GM18499 (cell line): ENCODE results near the gene GRM7.

Experiments used
- ATAC-seq: cut with Tn5 transposase; IDR thresholded peaks from one replicate; pipeline ENCODE4 v1.9.1; 2021; ENCODE audit warnings: moderate number of reproducible peaks; ENCODE audit not compliant: insufficient read depth, unreplicated experiment

Gene GRM7

DNA sequence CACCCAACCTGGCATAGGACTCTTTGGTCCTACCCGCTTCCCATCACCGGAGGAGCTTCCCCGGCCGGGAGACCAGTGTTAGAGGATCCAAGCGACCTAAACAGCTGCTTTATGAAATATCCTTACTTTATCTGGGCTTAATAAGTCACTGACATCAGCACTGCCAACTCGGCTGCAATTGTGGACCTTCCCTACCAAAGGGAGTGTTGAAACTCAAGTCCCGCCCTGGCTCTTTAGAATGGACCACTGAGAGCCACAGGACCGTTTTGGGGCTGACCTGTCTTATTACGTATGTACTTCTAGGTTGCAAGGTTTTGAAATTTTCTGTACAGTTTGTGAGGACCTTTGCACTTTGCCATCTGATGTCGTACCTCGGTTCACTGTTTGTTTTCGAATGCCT lies 879.5 kb downstream of the GRM7 start:
- ATAC-seq, result no peak

- ATAC-seq, result no peak
Observed at GRCh38 chr3:7744850-7745249, 883.9 kb downstream of the GRM7 start.

DNA sequence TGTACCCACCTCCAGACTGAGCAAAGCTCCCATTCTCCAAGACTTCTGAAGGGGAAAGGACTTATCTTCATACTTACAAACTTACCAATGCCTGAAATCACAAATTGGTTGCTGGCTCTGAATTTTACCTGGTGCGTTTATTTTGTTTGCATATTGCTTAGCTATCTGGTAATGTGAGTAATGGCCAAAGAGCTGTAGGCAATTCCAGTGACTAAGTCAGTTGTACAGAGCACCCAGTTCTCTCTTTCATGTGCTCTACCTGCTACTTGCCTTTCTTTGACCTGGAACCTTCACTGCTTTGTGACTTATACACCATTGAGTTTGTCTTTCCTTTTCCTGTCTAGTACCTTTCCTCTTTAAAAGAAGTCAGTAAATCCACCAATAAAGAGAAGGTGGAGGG lies 884.8 kb downstream of the GRM7 start:
- no peak for ATAC-seq

GRCh38 chr3:7749931-7750695 lies 889.2 kb downstream of the GRM7 start:
- no peak for ATAC-seq

DNA sequence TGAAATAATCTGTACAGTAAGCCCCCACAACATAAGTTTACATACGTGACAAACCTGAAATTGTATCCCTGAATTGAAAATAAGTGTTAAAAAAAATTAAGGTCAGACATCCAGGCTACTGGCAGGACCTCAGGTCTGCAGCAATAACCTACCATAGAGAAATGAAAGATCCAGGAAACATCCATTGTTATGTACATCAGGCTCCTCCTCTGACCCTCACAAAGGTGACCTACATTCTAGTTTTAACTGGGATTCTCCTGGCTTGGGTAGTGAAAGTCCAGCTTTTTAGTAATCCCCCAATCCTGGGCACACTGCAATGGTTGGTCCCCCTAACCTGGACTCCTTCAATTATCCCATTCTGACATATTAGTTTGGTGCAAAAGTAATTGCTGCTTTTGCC lies 891.1 kb downstream of the GRM7 start:
- ATAC-seq, result no peak

DNA sequence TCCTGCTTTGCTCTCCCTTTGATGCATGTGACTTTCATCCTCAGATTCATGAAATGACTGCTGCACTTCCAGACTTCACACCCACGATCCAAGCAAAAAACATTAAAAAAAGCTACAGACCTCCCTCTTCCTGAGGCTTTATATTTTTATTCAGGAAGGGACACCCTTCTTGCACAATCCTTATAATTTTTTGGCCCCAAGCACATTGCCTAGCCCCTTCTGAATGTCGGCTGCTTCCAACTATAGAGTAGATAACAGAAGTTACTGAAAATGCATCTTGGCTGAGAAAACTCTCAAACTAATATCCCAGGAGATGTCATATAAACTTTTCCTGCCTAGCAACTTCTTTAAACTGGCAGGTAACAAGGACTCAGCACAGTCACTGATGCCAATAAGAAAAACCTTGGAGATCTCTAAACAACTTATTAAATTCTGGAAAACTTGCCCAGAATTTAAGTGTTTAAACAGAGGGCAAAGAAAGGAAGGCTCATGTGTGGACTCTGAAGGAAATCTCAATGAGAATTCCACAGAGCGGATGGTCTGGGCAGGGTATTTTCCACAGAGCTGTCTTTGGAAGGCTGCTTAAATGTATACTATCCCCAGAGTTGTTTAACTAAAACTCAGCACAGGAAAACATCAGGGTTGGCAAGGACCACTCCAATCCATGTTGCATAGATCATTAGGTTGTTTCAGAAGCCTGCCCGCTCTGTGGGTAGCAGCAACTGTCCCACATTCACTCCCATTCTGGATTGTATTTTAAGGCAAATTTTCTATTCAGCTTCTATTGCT lies 893.9 kb downstream of the GRM7 start:
- ATAC-seq, result no peak

GRCh38 chr3:7759630-7760029 lies 898.7 kb downstream of the GRM7 start:
- ATAC-seq, result no peak

DNA sequence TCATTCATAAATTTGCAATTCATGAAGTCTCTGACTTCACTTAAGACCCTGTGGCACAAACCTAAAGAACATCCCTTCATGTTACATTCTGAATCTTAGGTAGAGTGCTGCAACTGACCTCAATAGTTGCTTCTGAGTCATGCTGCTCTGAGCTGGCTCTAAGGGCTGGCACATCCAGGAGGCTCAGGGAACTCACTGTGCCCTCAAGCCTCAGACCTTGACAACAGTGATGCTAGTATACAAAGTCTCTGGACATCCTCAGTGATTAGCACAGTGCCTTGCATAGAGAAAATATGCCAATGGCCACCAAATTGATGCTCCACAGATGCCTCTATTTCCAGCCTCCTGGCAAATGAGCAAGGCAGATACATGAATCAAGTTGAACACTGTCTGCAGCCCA lies 899.8 kb downstream of the GRM7 start:
- no peak for ATAC-seq

DNA sequence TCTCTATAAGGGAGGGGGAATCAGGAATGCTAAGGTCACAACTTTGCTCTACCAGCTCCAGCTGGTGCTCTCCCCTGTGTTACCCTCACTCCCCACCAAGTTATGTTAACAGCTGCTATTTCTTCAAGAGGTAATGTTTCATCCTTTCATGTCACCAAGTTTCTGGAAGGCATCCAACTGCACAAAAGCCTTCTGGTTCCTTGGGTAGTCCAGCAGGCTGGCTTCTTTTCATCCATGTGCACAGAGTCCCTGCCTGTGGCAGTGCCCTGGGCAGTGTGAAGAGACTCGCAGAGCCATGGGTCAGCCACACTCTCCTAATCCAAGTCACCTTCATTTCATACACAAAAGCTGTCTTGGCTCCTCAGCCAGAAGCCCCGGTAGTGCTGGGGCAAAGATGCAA lies 903.2 kb downstream of the GRM7 start:
- no peak for ATAC-seq

DNA sequence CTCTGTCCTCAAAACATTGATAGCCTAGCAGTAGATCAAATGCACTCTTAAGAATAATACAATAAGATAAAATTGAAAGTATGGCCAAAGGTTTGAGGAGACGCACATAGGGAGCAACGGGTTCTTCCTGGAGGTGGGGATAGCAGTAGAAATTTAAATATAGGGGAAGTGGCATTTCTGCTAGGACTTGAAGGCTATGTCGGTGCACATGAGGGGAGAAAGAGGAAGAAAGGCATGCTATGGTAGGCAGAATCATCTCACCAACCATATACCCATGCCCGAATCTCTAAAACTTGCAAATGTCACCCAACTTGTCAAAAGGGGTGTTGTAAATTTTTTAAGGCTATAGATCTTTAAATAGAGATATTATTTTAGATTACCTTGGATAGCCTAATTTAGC lies 905.6 kb downstream of the GRM7 start:
- no peak for ATAC-seq

DNA sequence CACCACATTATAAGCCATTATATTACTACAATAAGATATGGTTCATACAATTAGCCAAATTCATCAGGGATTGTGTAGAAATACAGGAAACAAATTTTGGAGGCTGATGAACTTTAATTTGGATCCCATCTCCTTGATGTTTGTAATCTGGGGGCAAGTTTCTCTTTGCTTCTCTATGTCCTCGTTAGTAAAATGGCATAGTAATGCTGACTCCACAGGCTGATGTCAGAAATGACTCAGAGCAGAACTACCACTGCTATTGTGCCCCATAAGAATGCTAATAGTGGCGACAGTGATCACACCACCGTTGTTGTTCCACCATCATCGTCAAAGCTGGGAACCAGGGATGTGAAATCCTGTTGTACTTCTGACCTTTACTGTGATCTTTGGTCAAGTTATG lies 918.4 kb downstream of the GRM7 start:
- ATAC-seq, result no peak

DNA sequence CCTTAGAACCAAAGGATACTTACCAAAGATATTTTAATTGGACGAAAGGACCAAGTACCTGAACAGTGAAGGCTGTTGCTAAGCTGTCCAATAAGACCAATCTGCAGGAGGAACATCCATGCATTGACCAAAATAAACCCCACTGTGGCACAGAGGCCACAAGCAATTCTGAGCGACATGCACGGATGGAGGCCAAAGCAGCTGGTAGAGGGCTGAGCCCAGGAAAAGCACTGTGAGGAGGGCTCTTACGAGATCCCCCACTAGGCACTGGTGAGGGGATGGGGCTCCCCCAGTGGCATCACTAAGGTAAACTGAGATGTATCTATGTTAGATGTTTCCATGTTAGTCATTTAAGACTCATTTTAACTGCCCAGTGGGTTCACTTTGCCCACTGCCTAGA lies 920.5 kb downstream of the GRM7 start:
- ATAC-seq, result no peak

- ATAC-seq, result no peak
Observed at GRCh38 chr3:7787871-7788828, 927.2 kb downstream of the GRM7 start.

DNA sequence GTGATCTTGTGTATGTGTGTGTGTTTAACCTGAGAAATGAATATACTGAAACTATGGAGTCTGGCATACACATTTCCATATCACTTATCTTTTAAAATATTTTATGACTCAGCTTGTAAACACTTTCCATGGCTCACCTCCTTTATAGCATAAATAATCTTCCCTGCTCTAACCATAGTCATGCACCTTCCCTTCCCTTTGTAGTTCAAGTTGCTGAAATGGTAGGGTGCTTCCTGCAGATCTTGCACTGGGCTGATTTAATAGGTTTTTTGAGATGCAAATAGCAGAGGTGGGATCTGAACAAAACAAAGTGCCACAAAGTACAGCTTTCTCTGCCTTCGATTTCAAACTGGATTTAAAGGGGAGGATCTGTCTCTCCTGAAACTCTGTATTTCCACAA lies 928.0 kb downstream of the GRM7 start:
- no peak for ATAC-seq

DNA sequence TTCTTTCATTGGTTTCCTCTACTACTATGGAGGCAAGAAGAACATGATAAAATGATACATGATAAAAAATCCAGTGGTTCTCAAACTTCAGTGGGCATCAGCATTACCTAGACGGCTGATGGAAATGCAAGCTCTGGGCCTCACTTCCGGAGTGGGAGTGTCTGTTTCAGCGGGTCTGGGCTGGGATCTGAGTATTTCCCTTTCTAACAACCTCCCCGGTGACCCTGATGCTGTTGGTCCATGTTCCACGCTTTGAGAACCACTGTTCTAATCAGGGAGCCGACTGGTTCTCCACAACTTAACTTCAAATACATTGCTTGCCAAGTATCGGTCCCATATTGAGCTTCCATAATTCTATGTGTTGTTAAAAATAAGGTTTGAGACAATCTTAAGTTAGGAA lies 928.4 kb downstream of the GRM7 start:
- ATAC-seq, result no peak

GRCh38 chr3:7790141-7790540 lies 929.2 kb downstream of the GRM7 start:
- ATAC-seq, result no peak
